ENCODE measurements around the gene GEN1.

The GEN1 gene

GRCh38 chr2:17795309-17795708 is 41.4 kb downstream of the GEN1 start:
- DNase-seq = no peak

GRCh38 chr2:17798338-17798737 is 44.4 kb downstream of the GEN1 start:
- DNase-seq = no peak

DNA sequence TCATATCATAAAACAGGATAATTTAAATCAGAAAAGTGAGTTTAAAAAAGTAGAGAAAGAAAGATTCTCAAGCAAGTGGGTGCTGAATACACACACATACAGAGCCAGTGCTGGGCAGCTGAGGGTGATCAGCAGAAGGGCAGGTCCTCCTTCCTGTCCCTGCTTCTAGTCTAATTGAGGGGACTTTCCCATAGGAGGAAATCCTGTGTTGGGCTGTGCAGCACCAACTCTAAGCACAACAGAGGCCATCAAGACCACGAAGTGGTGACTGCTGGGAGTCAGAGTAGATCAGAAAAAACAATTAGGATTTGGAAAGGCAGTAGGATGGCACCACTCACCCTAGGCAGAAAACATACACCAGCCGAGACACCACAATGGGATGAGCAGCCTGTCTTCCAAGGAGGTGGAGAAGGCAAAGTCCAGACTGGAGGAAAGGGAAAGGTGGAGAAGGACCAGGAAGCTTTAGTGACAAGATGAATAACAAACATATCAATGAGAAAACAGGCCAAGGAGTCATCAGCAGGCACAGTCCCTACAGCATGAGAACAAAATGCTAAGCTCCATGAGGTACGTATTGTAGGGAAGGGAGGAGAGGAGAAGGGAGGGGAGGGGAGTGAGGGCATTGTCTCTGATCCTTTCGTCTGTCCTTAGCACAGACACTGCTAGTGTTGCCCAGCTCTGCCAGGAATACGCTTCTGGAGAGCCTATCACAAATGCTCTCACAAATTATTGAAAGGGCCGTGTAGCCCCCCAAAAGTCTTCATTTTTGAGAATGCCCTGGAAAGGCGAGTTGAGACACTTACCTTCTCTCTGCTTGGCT is 45.6 kb downstream of the GEN1 start:
- no peak for DNase-seq

DNA sequence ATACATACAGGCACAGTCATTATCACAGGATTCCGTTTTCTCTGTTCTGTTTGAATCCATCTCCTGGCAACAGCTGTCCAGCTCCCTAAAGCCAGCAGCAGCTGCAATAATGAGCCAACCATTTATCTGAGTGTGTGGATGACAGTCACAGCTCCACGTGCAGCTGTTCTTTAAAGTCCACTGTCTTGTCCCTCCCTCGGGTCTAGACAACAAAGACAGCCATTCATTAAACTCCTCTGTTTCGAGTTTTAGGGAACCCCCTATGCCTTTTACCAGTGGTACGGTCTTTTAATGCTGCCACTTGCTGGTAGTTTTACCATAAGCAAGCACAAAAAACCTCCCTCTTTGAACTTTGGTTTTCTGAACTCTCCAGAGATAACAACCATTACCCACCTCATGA is 46.3 kb downstream of the GEN1 start:
- no peak for DNase-seq

GRCh38 chr2:17800693-17801458 is 46.9 kb downstream of the GEN1 start:
- DNase-seq = no peak

DNA sequence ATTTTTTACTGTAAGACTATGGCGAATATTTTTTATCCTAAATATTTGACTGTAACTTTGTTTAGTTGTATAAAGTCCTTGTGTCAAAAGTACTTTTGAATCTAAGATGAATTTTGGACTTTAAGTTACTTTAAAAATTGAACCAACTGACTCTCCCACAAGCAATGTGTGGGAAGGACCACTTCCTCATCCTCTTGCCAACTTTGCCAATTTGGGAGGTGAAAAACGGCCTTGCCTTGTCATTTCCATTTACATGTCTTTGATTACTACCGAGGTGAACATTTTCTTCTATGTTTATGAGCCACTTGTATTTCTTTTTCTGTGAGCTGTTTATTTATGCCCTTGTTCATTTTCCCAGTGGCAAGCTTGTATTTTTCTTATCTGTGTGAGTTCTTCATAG is 49.6 kb downstream of the GEN1 start:
- DNase-seq = no peak

DNA sequence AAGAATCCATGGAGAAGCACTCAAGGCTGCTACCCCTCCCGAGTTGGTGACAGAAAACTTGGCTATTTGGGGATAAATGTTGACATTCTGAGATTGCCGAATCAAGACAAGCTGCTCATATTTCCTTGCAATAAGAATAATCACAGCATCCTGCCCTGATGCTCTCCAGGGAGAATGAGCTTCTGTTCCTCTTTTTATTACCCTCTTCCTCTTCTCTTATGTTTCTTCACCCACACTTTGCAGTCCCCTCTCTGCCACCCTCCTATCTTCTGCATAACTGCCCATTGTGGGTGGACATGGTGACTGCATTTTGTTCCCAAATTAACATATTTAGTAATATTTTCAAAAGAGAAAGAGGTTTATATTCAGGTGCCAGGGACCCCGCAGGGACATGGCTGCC is 50.4 kb downstream of the GEN1 start:
- DNase-seq = no peak

GRCh38 chr2:17805166-17805565 is 51.2 kb downstream of the GEN1 start:
- DNase-seq = no peak

DNA sequence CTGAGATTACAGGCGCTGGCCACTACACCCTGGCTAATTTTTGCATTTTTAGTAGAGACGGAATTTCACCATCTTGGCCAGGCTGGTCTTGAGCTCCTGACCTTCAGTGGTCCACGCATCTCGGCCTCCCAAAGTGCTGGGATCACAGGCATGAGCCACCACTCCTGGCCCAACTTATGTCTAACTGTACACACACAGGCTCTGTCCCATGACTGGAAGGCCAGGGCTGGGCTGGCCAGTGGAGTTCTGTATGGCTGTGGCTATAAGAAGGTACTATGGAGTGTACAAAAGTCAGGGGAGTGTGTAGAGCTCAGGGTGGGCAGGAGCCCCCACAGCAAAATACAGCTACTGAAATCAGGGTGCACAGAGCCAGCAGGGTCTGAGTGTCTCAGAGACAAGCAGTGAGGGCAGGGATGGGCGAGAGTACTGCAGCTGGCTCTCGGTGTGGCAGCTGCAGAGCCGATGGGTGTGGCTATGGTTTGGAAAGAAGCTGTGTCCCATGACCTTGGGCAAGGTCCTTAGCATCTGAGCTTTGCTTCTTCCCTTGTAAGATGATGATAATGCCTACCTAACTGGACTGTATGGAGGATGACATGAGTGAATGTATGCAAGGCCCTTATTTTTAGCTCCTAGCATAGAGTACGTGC is 51.9 kb downstream of the GEN1 start:
- no peak for DNase-seq

DNA sequence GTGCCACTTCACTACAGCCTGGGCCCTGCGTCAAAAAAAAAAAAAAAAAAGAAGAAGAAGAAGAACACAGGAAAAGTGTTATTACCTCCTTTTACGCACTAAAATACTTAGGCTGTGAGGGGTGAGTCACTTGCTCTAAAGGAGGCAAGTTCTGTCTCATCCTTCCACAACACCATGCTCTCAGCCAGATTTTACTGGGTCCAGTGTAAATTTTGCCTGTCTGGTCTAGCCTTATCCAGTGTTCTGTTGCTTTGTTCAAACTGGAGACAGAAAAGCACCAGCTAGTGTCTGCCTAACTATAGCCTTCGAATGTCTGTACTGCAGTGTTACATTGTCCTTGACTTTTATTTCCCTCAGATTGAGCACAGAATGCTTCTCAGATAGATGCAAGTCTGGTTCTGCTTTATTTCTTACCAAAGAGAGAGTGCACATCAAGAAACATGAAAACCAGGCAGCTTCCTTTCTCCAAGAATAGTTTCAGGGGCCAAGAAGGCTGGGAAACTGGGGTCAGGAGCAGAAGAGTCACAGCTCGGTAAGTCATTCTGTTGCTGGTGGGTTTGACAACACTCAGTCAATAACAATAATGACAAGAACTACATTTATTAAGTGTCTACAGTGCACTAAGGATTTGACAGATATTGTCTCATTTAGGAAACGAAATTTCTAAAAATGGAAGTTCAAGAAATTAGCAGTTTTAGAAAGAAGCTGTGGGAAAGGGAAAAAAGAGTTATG is 59.2 kb downstream of the GEN1 start:
- no peak for DNase-seq

DNA sequence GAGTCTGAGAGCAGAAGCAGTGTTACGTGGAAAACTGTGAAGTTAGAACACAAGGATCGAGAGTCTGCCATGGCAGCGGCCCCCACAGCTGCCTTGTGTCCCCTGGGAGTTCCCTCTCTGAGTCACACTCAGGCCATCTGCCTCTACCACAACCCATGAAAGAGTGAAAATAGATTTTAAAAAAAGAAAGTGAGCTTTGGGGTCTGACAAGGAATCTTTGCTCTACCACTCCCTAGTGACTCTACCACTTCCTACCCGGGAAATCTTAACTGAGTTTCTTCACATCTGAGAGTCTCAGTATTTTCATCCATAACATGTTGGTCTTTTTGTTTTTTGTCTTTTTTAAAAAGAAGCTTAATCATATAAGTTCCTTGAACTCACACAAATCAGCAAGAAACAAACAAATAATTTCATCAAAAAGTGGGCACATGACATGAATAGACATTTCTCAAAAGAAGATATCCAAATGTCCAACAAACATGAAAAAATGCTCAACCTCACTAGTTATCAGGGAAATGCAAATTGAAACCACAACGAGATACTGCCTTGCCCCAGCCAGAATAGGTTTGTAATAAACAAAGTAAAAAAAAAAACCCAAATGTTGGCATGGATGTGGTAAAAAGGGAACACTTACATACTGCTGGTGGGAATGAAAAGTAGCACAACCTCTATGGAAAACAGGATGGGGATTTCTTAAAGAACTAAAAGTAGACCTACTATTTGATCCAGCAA is 60.0 kb downstream of the GEN1 start:
- no peak for DNase-seq

DNA sequence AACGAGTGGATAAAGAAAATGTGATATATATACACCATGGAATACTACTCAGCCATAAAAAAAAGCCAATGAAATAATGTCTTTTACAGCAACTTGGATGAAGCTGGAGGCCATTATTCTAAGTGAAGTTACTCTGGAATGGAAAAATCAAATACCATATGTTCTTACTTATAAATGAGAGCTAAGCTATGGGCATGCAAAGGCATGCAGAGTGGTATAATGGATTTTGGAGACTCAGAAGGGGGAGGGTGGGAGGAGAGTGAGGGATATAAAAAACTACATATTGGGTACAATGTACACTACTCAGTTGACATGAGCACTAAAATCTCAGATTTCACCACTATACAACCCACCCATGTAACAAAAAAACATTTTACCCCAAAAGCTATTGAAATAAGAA is 60.7 kb downstream of the GEN1 start:
- DNase-seq = no peak

DNA sequence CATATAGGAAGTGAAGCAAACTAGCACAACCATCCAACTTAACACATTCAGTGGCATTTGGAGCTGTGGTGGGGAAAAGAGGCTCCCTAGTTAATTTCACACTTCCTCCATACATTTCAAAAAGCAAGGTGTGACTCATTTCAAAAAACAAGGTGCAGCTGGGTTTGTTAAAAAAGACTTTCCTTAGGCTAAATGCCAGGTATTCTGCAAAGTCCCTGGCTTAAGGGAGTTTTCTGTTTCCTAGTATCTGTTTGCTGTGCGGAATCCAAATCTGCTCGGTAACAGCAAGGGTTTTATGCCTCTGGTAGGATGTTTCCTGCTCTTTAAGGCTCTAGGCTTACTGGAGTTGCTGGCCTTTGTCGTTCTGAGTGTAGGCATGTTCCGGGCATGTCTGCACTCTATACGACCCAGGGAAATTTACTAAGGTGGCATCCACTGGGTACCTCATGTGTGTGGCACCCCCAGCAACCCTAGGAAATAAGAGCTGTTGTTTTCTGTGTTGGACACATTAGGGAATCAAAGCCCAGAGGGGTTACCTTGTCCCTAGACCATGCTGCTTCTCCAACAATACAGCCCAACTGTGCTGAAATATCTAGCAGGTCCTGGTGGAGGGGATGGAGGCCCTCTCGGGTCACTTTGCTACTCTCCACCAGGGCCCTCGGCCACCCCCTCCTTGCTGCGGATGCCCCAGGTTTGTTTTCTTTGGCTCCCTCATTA is 61.7 kb downstream of the GEN1 start:
- DNase-seq = no peak

DNA sequence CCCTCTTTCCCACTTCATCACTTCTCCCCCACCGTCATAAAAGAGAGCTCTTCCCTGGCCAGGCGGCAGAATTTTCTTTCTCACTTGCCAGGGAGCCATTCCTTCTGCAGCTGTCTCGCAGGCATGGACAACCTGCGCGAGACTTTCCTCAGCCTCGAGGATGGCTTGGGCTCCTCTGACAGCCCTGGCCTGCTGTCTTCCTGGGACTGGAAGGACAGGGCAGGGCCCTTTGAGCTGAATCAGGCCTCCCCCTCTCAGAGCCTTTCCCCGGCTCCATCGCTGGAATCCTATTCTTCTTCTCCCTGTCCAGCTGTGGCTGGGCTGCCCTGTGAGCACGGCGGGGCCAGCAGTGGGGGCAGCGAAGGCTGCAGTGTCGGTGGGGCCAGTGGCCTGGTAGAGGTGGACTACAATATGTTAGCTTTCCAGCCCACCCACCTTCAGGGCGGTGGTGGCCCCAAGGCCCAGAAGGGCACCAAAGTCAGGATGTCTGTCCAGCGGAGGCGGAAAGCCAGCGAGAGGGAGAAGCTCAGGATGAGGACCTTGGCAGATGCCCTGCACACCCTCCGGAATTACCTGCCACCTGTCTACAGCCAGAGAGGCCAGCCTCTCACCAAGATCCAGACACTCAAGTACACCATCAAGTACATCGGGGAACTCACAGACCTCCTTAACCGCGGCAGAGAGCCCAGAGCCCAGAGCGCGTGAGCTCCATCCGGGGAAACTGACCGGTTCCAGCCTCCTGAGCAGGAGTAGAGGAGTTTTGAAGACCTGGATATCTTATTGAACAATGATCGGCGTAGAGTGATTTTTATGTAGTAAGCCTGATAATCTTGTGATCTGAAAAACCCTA is 62.7 kb downstream of the GEN1 start, which contains the start of gene MSGN1:
TSS of gene MSGN1 (plus strand) at position 65 of the 850 bp plus-strand sequence. CDS start at position 124, 59 bp downstream.
- no peak for DNase-seq

DNA sequence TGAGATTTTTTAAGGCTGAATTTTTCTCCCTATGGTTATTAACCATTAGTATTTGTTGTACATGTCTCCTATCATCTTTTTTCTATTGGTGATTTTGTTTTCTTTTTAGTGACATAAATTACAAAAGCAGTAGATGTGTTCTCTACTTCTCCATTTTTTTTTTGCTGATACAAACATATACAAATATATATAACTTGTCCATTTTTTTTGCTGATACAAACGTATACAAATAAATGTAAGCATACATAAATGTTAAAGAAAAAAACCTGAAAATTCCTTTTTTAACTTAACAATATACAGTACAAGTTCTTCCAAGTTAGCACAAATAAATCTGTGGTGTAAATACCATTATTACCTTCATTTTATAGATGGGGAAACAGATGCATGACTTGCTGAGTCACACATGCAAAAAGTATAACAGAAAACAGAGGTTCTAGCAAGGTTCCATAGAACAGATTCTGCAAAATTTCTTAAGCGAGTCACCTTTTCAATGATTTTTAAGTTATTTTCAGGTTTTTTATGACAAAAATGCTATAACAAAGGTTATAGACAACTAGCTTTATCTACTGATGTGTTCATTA is 64.4 kb downstream of the GEN1 start:
- DNase-seq = no peak

DNA sequence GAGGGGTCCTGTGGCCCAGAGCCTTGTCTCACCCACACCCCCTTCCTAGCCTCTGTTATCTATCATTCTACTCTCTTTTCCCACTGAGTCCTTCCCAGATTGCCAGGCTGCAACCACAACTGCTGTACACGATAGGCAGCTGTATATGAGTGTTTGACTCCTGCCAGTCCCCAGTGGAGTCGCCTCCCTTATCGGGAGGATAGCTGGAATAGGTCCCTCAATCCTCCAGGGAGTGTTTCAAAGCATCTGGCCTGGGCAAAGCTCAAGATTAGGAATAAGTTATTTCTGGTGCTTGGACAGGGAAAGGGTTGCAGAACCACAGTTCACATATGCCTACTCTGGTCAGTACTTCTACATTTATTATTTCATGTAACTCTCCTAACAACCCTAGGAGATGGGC is 67.1 kb downstream of the GEN1 start:
- DNase-seq = no peak

DNA sequence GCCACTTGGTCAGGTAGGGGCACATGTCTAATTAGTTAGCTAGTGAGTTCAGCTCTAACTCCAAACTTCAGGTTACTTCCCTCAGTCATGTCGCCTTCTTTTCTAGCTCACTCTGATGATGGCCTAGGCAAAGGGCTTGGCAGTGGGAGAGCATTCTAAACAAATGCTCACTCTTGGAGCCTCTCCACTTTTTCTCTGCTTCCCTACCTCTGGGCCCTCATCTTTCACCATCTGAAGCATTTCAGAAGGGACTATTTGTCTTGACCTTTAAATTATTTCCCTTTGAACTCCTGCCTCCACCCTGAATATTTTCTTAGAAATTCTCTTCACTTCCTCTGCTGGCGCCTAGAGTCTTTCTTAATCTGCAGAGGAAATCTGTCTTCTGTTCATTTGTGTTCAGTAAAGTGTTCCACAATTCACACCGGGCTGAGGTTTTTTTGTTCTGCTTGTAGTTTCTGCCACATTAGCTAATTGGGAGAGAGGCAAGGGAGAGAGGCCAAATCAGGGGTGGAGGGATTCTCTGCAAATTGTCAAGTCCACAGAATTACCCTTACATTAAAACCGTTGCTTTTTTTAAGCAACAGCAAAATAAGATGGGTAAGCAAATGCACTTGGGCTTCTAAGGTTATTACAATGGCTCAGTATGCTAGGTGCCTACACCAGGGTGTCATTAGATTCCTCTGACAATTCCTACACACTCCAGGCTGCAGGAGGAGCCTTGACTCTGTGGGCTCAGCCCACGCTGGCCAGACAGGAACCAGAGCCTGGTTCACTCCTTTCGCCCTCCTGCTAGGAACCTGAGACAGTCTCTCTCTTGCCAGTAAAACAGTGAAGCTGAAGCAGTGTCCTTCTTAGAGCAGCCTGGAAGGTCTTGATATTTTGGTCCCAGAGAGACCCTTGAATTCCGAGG is 67.9 kb downstream of the GEN1 start:
- peak; percentile 31 for DNase-seq

- DNase-seq = no peak
Measured at GRCh38 chr2:17822445-17823117, 68.6 kb downstream of the GEN1 start.
